HL-60/S4 (cell line): Measurements from ENCODE around the gene CFAP251.
"Not testable (repeated sequence)": the region's sequence is repeated elsewhere in the genome, so short reads cannot be mapped to it uniquely, and the experiment has no call there.

Experiments
- in situ Hi-C: fragments of 300-500 bp; cut with MboI; formaldehyde crosslinking; loops from 2 replicates; pipeline ENCODE4 v1.14.3; 2022; ENCODE audit warnings: low sequenced_read_pairs

The CFAP251 gene

DNA sequence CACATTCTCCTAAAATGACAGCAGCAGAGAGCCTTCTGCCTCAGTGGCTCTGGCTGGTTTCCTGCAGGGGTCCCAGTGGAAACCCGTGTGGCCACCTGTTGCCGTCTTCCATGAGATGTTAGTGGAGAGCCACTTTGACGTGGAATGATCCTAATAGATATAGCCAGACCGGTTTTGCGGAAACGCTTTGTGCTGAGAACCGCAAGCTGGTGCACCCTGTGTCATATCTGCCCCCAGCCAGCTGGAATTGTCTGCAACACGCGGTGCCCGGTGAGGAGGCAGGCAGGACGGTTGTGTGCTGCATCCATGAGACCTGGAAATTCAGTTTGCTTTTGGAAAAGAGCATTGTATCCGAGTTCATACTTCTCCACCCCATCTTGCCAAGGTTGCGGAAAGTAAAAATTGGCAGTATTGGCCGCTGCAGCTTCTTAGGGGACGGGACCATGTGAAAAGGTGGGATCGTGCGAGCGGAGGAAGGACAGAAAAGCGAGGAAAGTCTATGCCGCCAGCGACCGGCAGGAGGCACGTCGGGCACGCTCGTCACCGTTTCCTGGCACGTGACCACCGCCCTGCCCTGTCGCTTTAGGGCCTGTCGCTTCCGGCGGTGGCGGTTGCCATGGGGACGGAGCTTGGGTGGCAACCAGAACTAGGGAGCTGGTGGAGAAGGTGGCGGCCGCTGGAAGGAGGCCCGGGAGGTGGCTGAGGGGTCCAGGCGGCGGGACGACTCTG is at the start of gene CFAP251:
Gene CFAP251 (plus strand): TSS at position 643 of the 729 bp plus-strand sequence. CDS start 2,714 bp downstream, outside the sequence.
- in situ Hi-C loops = no loop called here

- in situ Hi-C loops = not testable (repeated sequence)
These were observed 49.2 kb upstream of the CFAP251 start for GRCh38 chr12:121869229-121869628.

GRCh38 chr12:121871467-121871866 is 46.9 kb upstream of the CFAP251 start:
- in situ Hi-C loops = no loop called here

GRCh38 chr12:121872546-121873215 is 45.7 kb upstream of the CFAP251 start:
- in situ Hi-C loops = no loop called here

DNA sequence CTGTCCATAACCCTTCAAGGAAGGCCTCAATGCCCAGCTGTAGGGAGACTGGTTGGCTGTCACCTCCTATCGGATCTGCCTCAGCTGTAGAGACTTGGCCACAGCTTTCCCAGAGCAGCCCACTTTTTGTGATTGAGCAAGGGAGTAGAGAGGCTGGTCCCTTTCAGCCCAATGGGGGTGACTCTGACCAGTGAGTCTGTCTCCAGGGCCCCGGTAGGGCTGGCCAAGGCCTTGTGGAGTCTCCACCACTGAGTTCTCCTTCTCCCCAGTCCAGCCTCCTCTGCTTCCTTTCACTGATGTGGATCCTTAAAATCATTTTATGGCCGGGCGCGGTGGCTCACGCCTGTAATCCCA is 45.2 kb upstream of the CFAP251 start:
- in situ Hi-C loops = no loop called here

GRCh38 chr12:121874071-121874470 is 44.3 kb upstream of the CFAP251 start:
- in situ Hi-C loops = no loop called here

DNA sequence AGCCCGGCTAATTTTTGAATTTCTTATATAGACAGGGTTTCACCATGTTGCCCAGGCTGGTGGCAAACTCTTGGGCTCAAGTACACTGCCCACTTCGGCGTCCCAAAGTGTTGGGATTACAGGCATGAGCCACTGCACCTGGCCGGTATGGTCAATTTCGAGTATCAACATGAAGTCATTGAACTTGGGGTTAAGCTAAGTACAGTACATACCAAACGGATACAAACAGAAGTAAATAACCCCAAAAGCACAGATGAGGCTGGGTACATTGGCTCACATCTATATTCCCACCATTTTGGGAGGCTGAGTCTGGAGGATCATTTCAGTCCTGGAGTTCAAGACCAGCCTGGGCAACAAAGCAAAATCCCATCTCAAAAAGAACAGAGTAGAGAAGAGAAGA is 42.8 kb upstream of the CFAP251 start:
- in situ Hi-C loops = no loop called here

DNA sequence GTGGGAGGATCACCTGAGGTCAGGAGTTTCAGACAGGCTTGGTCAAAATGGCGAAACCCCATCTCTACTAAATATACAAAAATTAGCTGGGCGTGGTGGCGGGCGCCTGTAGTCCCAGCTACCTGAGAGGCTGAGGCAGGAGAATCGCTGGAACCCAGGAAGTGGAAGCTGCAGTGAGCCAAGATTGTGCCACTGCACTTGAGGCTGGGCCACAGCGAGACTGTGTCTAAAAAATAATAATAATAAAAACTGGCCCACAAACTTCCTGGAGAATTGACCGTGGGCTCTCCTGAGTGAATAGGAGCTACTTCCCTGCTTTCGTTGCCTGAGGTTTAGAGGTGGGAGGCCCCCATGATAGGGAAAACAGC is 42.3 kb upstream of the CFAP251 start:
- in situ Hi-C loops = not testable (repeated sequence)

DNA sequence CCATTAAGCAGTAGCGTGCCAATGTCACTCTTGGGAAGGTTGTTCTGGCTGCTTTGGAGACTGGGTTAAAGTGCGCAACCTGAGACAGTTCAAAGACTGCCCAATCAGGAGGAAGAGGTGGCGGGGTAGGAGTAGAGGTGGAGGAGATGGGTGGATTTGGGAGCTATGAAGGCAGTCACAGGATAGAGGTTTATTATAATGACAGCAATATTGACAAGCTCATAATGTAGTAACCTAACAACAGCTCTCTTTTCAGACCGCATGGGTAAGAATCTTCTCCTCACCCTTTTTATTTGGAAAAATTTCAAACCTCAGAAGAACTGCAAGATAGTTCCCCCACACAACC is 35.1 kb upstream of the CFAP251 start:
- in situ Hi-C loops = loop anchor here (10.0 kb wide), 1 partner anchor 188 kb away; no protein-coding TSS in a partner anchor

- in situ Hi-C loops = loop anchor here (5.0 to 10.0 kb wide), 2 partner anchors 93 to 190 kb away; partner anchors contain the start of gene RHOF
These were observed 33.3 kb upstream of the CFAP251 start for GRCh38 chr12:121885129-121885528.

GRCh38 chr12:121888083-121888477 is 30.3 kb upstream of the CFAP251 start:
- in situ Hi-C loops = loop anchor here (5.0 to 10.0 kb wide), 2 partner anchors 96 to 193 kb away; partner anchors contain the start of gene RHOF

DNA sequence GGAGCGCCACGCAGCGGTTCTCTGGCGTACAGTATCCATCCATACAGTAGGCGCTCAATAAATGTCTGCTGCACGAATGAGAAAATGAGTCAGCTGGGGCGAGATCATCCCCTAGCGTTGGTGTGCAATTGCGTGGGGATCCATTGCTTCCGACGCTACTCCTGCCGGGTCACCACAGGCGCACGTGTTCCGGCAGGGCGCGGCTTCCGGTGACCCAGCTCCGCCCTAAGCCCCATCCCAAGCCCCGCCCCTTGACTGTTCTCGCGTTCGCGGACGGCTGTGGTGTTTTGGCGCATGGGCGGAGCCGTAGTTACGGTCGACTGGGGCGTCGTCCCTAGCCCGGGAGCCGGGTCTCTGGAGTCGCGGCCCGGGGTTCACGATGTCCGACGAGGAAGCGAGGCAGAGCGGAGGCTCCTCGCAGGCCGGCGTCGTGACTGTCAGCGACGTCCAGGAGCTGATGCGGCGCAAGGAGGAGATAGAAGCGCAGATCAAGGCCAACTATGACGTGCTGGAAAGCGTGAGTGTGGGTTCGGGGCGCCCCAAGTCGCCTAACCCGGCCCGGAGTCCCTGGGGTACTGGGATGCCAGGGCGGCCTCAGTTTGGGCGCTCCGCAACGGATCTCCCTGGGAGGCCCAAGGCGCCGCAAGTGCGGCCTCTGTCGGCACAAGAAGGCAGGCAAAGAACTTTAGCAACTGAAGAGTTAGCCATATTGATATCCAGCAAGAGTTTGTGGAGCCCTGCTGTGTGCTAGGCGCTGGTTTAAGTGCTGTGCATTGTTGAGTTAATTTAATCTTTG is 29.7 kb upstream of the CFAP251 start, which contains the start of gene PSMD9:
Gene PSMD9 (plus strand): TSS at position 313 of the 796 bp plus-strand sequence. CDS start 67 bp downstream, at position 380.
- in situ Hi-C loops = loop anchor here (5.0 to 10.0 kb wide), 2 partner anchors 96 to 194 kb away; partner anchors contain the start of gene RHOF

DNA sequence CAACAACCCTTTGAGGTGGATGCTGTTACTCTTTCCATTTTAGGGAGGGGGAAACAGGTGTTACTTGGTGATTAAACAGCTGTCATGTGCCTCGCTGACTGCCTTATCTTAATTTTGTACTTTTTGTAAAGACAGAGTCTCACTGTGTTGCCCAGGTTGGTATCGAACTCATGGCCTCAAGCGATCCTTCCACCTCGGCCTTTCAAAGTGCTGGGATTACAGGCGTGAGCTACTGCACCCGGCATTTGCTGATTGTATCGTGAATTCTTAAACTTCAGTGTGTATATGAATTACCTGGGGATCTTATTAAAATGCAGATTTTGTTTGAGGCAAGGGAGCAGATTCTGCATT is 29.1 kb upstream of the CFAP251 start:
- in situ Hi-C loops = loop anchor here (5.0 to 10.0 kb wide), 2 partner anchors 97 to 194 kb away; partner anchors contain the start of gene RHOF

- in situ Hi-C loops = loop anchor here (5.0 to 10.0 kb wide), 2 partner anchors 97 to 195 kb away; partner anchors contain the start of gene RHOF
These were observed 28.7 kb upstream of the CFAP251 start for GRCh38 chr12:121889661-121890060.

DNA sequence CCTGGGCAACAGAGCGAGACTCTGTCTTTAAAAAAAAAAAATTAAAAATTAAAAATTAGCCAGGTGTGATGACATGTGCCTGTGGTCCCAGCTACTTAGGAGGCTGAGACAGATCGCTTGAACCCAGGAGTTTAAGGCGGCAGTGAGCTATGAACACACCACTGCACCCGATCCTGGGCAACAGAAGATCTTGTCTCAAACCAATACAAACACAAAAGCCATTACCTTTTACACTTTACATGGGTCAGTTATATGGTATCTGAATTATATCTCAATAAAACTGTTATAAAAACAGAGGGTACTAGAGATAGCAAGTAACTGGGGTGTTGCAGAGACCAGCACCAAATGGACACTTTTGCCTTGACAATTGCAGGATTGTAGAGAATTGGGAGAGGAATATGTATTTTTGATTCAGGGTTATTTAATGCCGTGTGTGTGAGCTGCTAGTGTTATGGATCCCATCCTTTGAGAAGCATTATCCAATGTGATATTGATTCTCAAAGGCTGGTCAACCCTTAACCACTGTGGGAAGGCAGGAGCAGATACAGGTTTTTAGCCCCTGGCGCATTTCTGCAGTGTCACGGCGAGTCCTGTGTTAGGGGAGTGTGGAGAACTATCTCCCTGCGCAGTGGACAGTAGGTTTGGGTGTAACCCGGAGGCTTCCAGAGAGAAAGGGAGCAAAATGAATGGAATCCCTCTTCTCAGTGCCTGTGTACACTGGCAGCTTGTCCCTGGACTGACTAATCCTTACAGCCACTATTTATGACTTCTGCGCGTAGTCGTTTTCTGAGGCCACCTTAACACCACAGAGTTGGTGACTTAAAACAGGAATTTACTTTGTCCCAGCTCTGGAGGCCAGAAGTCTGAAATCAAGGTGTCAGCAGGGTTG is 25.5 kb upstream of the CFAP251 start:
- in situ Hi-C loops = no loop called here

DNA sequence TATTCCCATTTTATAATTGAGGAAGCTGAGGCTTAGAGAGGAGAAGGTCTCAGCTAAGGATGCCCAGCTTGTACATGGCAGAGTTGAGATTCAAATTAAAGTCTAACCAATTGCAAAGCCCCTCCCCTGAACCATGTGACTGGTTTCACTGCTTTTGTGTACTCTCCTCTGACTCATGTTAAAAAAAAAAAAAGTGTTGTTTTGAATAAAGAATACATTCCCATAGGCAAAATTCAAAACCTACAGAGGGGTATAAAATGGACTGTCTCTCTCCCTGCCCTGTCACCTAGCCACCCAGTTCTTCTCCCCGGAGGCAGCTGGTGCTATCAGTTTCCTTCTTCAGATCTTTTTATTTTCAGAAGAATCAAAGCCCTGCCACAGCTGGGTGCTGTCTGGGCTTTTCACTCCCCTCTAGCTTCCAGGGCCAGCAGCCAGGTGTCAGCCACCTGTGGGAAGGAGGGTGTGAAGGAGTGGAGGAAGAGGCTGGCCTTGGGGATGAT is 24.4 kb upstream of the CFAP251 start:
- in situ Hi-C loops = no loop called here

GRCh38 chr12:121894633-121895032 is 23.8 kb upstream of the CFAP251 start:
- in situ Hi-C loops = no loop called here

DNA sequence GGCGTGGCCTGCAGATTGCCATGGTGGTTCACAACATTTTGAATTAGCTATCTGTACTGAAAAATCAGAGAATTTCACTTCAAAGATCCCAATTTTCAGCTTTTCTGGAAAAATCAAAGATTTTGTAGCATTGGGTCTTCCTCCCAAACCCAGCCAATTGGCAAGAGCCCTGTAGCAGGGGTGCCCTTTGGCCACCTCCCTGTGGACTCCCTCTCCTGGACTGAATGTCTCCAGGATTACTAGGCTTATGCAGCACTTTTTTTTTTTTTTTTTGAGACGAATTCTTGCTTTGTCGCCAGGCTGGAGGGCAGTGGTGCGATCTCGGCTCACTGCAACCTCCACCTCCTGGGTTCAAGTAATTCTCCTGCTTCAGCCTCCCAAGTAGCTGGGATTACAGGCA is 20.1 kb upstream of the CFAP251 start:
- in situ Hi-C loops = no loop called here

GRCh38 chr12:121899590-121899989 is 18.8 kb upstream of the CFAP251 start:
- in situ Hi-C loops = no loop called here

DNA sequence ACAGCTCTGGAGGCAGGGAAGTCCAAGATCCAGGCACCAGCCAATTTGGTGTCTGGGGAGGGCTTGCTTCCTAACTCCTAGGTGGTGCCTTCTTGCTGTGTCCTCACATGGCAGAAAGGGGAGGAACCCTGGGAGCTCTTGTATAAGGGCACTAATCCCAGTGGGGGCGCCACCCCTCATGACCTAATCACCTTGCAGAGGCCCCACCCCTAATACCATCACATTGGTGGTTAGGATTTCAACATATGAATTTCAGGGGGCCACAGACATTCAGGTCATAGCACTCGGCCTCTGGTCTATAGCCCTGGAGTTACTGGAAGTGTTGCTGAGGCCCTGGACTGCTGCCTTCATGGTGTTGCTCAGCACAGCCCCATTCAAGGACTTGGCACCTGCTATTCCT is 15.2 kb upstream of the CFAP251 start:
- in situ Hi-C loops = no loop called here
